ENCODE results near the gene SARDH. TPM values are rescaled to one million over a fixed set of nuclear protein-coding genes. Genes with fewer than 3 reads are reported as not detected.

SARDH gene
- total and polyA plus RNA-seq, 2 of the 13 experiments (the other 11 are each of a cell fraction or from before 2014, with no cell fraction given), result 11.6 to 34.9 TPM

- TF ChIP-seq BHLHE40 (IDR thresholded peaks at IDR 0.05; ENCODE audit: low read length) (no peak), CHD4 (IDR thresholded peaks at IDR 0.05; ENCODE audit: borderline replicate concordance, low read length) (no peak), PRPF4 (IDR thresholded peaks at IDR 0.05; ENCODE audit: low read depth, low read length, poor library complexity, severe bottlenecking) (no peak), GATA4 (IDR thresholded peaks at IDR 0.05; ENCODE audit: borderline replicate concordance, low read depth) (peak; percentile 72; the same call in 1 of the 2 replicates), ZSCAN21 (CRISPR knock-in tag; IDR thresholded peaks at IDR 0.05; ENCODE audit: borderline replicate concordance) (no peak), SNAPC2 (CRISPR knock-in tag; IDR thresholded peaks at IDR 0.05) (peak; percentile 20; the same call in 1 of the 2 replicates), ZNF552 (CRISPR knock-in tag; IDR thresholded peaks at IDR 0.05; ENCODE audit: borderline replicate concordance) (no peak), ZNF576 (CRISPR knock-in tag; IDR thresholded peaks at IDR 0.05) (no peak), NKX3-1 (CRISPR knock-in tag; IDR thresholded peaks at IDR 0.05) (no peak), ZNF317 (CRISPR knock-in tag; IDR thresholded peaks at IDR 0.05) (peak; percentile 70; the same call in 1 of the 2 replicates), HOXA7 (CRISPR knock-in tag; IDR thresholded peaks at IDR 0.05) (no peak), ZNF253 (CRISPR knock-in tag; IDR thresholded peaks at IDR 0.05; ENCODE audit: borderline replicate concordance) (no peak), ZNF580 (CRISPR knock-in tag; IDR thresholded peaks at IDR 0.05; ENCODE audit: borderline replicate concordance, low read depth) (peak; percentile 68; the same call in 1 of the 2 replicates), ZNF691 (CRISPR knock-in tag; IDR thresholded peaks at IDR 0.05; ENCODE audit: borderline replicate concordance, low read depth) (0 out of 2 replicates have a peak, but pooled peaks have one; percentile 44), PLSCR1 (CRISPR knock-in tag; IDR thresholded peaks at IDR 0.05; ENCODE audit: borderline replicate concordance) (no peak), POGZ (CRISPR knock-in tag; IDR thresholded peaks at IDR 0.05) (peak; percentile 42), ARNT2 (CRISPR knock-in tag; IDR thresholded peaks at IDR 0.05; ENCODE audit: low read depth) (no peak), NFIB (CRISPR knock-in tag; IDR thresholded peaks at IDR 0.05; ENCODE audit: borderline replicate concordance) (no peak), NFKBIZ (CRISPR knock-in tag; IDR thresholded peaks at IDR 0.05) (no peak), FLYWCH1 (CRISPR knock-in tag; IDR thresholded peaks at IDR 0.05) (no peak), ZSCAN20 (CRISPR knock-in tag; IDR thresholded peaks at IDR 0.05; ENCODE audit: borderline replicate concordance) (no peak)
- TF ChIP-seq, protein P1, sequence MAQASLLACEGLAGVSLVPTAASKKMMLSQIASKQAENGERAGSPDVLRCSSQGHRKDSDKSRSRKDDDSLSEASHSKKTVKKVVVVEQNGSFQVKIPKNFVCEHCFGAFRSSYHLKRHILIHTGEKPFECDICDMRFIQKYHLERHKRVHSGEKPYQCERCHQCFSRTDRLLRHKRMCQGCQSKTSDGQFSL (CRISPR knock-in tag; IDR thresholded peaks at IDR 0.05), result no peak
- TF ChIP-seq, protein P2, sequence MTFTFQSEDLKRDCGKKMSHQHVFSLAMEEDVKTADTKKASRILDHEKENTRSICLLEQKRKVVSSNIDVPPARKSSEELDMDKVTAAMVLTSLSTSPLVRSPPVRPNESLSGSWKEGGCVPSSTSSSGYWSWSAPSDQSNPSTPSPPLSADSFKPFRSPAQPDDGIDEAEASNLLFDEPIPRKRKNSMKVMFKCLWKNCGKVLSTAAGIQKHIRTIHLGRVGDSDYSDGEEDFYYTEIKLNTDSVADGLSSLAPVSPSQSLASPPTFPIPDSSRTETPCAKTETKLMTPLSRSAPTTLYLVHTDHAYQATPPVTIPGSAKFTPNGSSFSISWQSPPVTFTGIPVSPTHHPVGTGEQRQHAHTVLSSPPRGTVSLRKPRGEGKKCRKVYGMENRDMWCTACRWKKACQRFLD (CRISPR knock-in tag; IDR thresholded peaks at IDR 0.05; ENCODE audit: borderline replicate concordance), result no peak
Measured at GRCh38 chr9:133737774-133738639, at the start of gene SARDH (continued).
